Activated gamma-delta T cell (primary cell): ENCODE results near the gene NRXN3.

ENCODE experiments used
- DNase-seq: peaks from one replicate; lab custom pipeline; 2025; lab: John Stamatoyannopoulos, UW

The NRXN3 gene

GRCh38 chr14:78243187-78243586 is 73.0 kb downstream of the NRXN3 start:
- DNase-seq, result no peak

- DNase-seq, result no peak
Measured at GRCh38 chr14:78245238-78245637, 75.1 kb downstream of the NRXN3 start.

- no peak for DNase-seq
Measured at GRCh38 chr14:78248501-78249090, 78.4 kb downstream of the NRXN3 start.

GRCh38 chr14:78251308-78251707 is 81.1 kb downstream of the NRXN3 start:
- no peak for DNase-seq

- DNase-seq, result no peak
Measured at GRCh38 chr14:78253986-78254385, 83.8 kb downstream of the NRXN3 start.

- DNase-seq, result no peak
Measured at GRCh38 chr14:78254911-78255461, 84.8 kb downstream of the NRXN3 start.

- no peak for DNase-seq
Measured at GRCh38 chr14:78259831-78260230, 89.7 kb downstream of the NRXN3 start.

GRCh38 chr14:78278464-78279250 is 108.5 kb downstream of the NRXN3 start:
- no peak for DNase-seq

- DNase-seq, result no peak
Measured at GRCh38 chr14:78282437-78282836, 112.3 kb downstream of the NRXN3 start.

GRCh38 chr14:78286210-78286609 is 116.0 kb downstream of the NRXN3 start:
- DNase-seq, result no peak

GRCh38 chr14:78292003-78292402 is 121.8 kb downstream of the NRXN3 start:
- no peak for DNase-seq

GRCh38 chr14:78297858-78298257 is 127.7 kb downstream of the NRXN3 start:
- no peak for DNase-seq

GRCh38 chr14:78298298-78298697 is 128.1 kb downstream of the NRXN3 start:
- DNase-seq, result no peak

GRCh38 chr14:78302841-78303240 is 132.7 kb downstream of the NRXN3 start:
- DNase-seq, result no peak

- no peak for DNase-seq
Measured at GRCh38 chr14:78307671-78308070, 137.5 kb downstream of the NRXN3 start.

GRCh38 chr14:78308079-78308478 is 137.9 kb downstream of the NRXN3 start:
- DNase-seq, result no peak

- DNase-seq, result no peak
Measured at GRCh38 chr14:78310272-78310671, 140.1 kb downstream of the NRXN3 start.

GRCh38 chr14:78313499-78313898 is 143.3 kb downstream of the NRXN3 start:
- no peak for DNase-seq

- DNase-seq, result no peak
Measured at GRCh38 chr14:78314484-78314883, 144.3 kb downstream of the NRXN3 start.

GRCh38 chr14:78316052-78316451 is 145.9 kb downstream of the NRXN3 start:
- no peak for DNase-seq

GRCh38 chr14:78316786-78317185 is 146.6 kb downstream of the NRXN3 start:
- no peak for DNase-seq

GRCh38 chr14:78319406-78319805 is 149.2 kb downstream of the NRXN3 start:
- no peak for DNase-seq

GRCh38 chr14:78319887-78320635 is 149.9 kb downstream of the NRXN3 start:
- DNase-seq, result no peak
